ENCODE data around the gene CD300LD.
"Not testable (repeated sequence)": the region's sequence is repeated elsewhere in the genome, so short reads cannot be mapped to it uniquely, and the experiment has no call there.

CD300LD gene

GRCh38 chr17:74605361-74605760, 13.3 kb upstream of the CD300LD start:
- no peak for DNase-seq

- DNase-seq: no peak
Observed at GRCh38 chr17:74604761-74605160, 12.7 kb upstream of the CD300LD start.

GRCh38 chr17:74604200-74604599, 12.1 kb upstream of the CD300LD start:
- DNase-seq: no peak

- no peak for DNase-seq
Observed at GRCh38 chr17:74603746-74604145, 11.7 kb upstream of the CD300LD start.

GRCh38 chr17:74603037-74603635, 11.1 kb upstream of the CD300LD start:
- DNase-seq: peak; percentile 6

GRCh38 chr17:74601944-74602572, 10.0 kb upstream of the CD300LD start:
- DNase-seq: peak; percentile 33

- DNase-seq: no peak
Observed at GRCh38 chr17:74599448-74599939, 7.4 kb upstream of the CD300LD start.

GRCh38 chr17:74599023-74599399, 6.9 kb upstream of the CD300LD start:
- no peak for DNase-seq

- no peak for DNase-seq
Observed at GRCh38 chr17:74598346-74599022, 6.4 kb upstream of the CD300LD start.

- no peak for DNase-seq
Observed at GRCh38 chr17:74597069-74597790, 5.1 kb upstream of the CD300LD start.

GRCh38 chr17:74595037-74595750, 3.1 kb upstream of the CD300LD start:
- no peak for DNase-seq

GRCh38 chr17:74591503-74591902, 580 bp downstream of the CD300LD start:
- DNase-seq: no peak

GRCh38 chr17:74585711-74586110, 6.4 kb downstream of the CD300LD start:
- no peak for DNase-seq

GRCh38 chr17:74584292-74585060, 7.6 kb downstream of the CD300LD start:
- no peak for DNase-seq

GRCh38 chr17:74582633-74583032, 9.4 kb downstream of the CD300LD start:
- no peak for DNase-seq

- no peak for DNase-seq
Observed at GRCh38 chr17:74579900-74580299, 12.2 kb downstream of the CD300LD start.

GRCh38 chr17:74578979-74579378, 13.1 kb downstream of the CD300LD start:
- DNase-seq: no peak

- no peak for DNase-seq
Observed at GRCh38 chr17:74574489-74575142, 17.5 kb downstream of the CD300LD start.

- not testable (repeated sequence) for DNase-seq
Observed at GRCh38 chr17:74573635-74574034, 18.4 kb downstream of the CD300LD start.

- no peak for DNase-seq
Observed at GRCh38 chr17:74573169-74573568, 18.9 kb downstream of the CD300LD start.

- no peak for DNase-seq
Observed at GRCh38 chr17:74571621-74572270, 20.3 kb downstream of the CD300LD start.

Data from activated CD4-positive, alpha-beta T cell treated with anti-CD3 and anti-CD28 coated beads, Interleukin-10, Interleukin-2, amounts not matched to agents 100 ng/mL and 50 ng/mL, durations not matched to agents 16 hours and 8 hours (primary cell).